ENCODE data around the gene PSMB2.

The PSMB2 gene

DNA sequence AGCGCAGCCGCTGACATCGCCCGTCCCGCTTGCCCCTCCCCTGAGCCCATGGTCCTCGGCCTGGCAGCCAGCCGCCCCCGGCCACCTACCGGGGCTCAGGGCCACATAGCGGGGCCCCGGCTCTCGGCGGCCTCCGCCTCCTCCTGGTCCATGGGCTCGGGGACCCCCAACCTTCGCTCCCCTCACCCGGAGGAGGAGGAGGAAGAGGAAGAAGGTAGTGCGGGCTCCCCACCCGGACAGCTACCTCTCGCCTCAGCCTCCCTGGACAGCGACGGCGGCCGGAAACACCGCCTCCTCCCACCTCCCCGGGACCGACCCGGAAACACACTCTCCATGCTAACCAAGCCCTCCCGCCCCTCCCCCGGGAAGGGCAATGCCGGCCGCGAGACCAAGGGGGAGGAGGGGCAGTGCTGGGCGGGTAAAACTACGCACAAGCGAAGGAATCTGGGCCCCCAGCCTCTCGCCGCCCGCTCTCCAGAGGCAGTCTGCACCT lies 84.2 kb downstream of the PSMB2 start, which contains the start of gene KIAA0319L:
KIAA0319L (minus strand) TSS at position 286 of the 493 bp plus-strand sequence. CDS start 2,912 bp downstream, outside the sequence.
- H3K4me3 ChIP-seq (ENCODE audit: low read length) = peak within 1 kb of the TSS; percentile 97
- peaks cover 16% of the 10 kb centered on the region for H3K4me1 ChIP-seq (ENCODE audit: low read length)
- peaks cover 2% of the 10 kb centered on the region for H3K36me3 ChIP-seq (replicated peaks; ENCODE audit: low read depth, low read length)
- H3K9me3 ChIP-seq (ENCODE audit: insufficient read depth, low read length) = no peaks in the 10 kb centered on the region
- no peak for TF ChIP-seq EZH2phosphoT487 (IDR thresholded peaks at IDR 0.05; ENCODE audit: low read depth)
- TF ChIP-seq, protein P1, sequence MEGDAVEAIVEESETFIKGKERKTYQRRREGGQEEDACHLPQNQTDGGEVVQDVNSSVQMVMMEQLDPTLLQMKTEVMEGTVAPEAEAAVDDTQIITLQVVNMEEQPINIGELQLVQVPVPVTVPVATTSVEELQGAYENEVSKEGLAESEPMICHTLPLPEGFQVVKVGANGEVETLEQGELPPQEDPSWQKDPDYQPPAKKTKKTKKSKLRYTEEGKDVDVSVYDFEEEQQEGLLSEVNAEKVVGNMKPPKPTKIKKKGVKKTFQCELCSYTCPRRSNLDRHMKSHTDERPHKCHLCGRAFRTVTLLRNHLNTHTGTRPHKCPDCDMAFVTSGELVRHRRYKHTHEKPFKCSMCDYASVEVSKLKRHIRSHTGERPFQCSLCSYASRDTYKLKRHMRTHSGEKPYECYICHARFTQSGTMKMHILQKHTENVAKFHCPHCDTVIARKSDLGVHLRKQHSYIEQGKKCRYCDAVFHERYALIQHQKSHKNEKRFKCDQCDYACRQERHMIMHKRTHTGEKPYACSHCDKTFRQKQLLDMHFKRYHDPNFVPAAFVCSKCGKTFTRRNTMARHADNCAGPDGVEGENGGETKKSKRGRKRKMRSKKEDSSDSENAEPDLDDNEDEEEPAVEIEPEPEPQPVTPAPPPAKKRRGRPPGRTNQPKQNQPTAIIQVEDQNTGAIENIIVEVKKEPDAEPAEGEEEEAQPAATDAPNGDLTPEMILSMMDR (IDR thresholded peaks at IDR 0.05; ENCODE audit: low read depth, low read length) = no peak
- H3K27ac ChIP-seq (ENCODE audit: low read length) = peak within 1 kb of the TSS; percentile 66
- H3K79me2 ChIP-seq (ENCODE audit: low read length) = peaks cover 30% of the 10 kb centered on the region
- peak within 1 kb of the TSS; percentile 81 for H3K9ac ChIP-seq (ENCODE audit: low read length)
- H2AFZ ChIP-seq (ENCODE audit: low read depth, low read length) = peak within 1 kb of the TSS; percentile 69; the same call in 1 of the 2 replicates
- H4K20me1 ChIP-seq (ENCODE audit: insufficient read depth, low read length) = no peaks in the 10 kb centered on the region
- H3K4me2 ChIP-seq (ENCODE audit: low read length) = peak within 1 kb of the TSS; percentile 97
- no peaks in the 10 kb centered on the region for H3K27me3 ChIP-seq (ENCODE audit: low read depth, low read length)

DNA sequence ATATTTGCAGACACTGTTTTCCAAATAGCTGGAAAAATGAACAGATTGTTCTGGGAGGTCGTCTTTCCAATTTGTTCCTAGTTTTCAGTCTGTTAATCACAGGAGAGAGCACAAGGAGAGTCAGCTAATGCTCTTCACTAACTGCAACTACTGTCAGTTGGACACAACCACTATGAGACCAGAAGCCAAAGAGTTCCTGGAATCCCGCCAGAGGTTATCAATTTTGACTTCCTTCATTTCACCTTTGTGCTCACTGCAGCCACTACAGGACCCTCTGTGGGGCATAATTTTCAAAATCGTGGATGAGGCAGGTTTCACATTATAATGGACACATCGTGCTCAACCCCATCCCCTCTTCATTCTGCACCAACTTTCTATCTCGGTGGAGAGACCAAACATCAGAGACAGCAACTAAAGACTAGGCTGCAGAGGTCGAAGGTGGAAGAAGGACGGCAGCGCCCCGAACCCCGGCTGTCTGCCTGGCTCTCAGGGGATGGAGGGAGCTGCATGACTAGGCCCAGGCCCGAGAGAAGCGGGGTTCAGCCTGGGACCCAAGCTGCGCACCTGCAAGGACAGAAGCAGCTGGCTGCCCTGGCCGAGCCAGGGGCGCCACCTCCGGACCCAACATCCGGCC lies 84.7 kb downstream of the PSMB2 start:
- peak overlapping the region; percentile 66 for H3K27ac ChIP-seq (ENCODE audit: low read length)
- H3K36me3 ChIP-seq (replicated peaks; ENCODE audit: low read depth, low read length) = peaks cover 2% of the 10 kb centered on the region
- peak overlapping the region; percentile 97 for H3K4me3 ChIP-seq (ENCODE audit: low read length)
- H3K4me2 ChIP-seq (ENCODE audit: low read length) = peak overlapping the region; percentile 97
- H3K79me2 ChIP-seq (ENCODE audit: low read length) = peaks cover 30% of the 10 kb centered on the region
- H3K9me3 ChIP-seq (ENCODE audit: insufficient read depth, low read length) = no peaks in the 10 kb centered on the region
- H2AFZ ChIP-seq (ENCODE audit: low read depth, low read length) = 0 out of 2 replicates have a peak overlapping the region, but pooled peaks have one; percentile 69
- no peak for TF ChIP-seq EZH2phosphoT487 (IDR thresholded peaks at IDR 0.05; ENCODE audit: low read depth)
- TF ChIP-seq, protein P1 (IDR thresholded peaks at IDR 0.05; ENCODE audit: low read depth, low read length) = no peak
- H4K20me1 ChIP-seq (ENCODE audit: insufficient read depth, low read length) = no peaks in the 10 kb centered on the region
- peaks cover 16% of the 10 kb centered on the region for H3K4me1 ChIP-seq (ENCODE audit: low read length)
- no peaks in the 10 kb centered on the region for H3K27me3 ChIP-seq (ENCODE audit: low read depth, low read length)
- H3K9ac ChIP-seq (ENCODE audit: low read length) = peak overlapping the region; percentile 81

DNA sequence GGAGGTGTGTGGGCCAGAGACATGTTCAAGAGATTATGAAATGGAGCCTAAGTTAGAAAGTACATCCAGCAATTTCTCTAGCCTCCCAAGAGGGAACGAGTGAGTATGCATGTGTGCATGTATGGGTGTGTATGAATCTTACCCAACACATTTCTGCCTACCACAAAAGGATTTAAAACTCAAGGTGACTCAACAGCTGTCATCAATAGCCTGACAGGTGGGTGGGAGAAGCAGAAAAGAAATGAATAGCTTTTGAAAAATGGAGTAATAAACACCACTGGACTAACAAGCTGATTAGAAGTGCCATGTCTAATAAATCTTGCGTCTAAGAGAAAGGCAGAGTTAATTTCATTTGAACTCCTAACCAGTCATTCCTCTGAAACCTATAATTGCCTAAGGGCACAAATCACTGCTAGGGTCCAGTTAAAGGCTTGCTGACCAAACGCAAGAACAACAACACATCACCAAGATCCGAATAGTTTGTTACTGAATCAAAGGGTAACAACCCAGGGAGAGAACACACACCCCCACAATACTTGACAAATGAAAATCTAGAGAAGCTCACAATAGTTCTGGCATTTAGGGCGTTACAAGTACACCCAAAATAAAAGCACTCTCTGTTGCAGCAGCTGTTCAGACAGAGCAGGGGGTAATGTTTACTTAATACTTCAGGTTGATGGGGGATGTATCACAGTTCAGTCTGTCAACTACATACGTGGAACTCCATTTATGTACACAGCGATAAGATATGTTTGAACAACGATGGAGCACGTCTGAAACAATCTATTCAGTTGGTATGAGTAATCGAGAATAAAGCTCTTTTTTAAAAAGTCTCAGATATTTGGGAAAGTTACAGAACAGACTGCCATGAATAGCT lies 85.5 kb downstream of the PSMB2 start:
- peak overlapping the region; percentile 81 for H3K9ac ChIP-seq (ENCODE audit: low read length)
- TF ChIP-seq EZH2phosphoT487 (IDR thresholded peaks at IDR 0.05; ENCODE audit: low read depth) = no peak
- TF ChIP-seq, protein P1 (IDR thresholded peaks at IDR 0.05; ENCODE audit: low read depth, low read length) = no peak

DNA sequence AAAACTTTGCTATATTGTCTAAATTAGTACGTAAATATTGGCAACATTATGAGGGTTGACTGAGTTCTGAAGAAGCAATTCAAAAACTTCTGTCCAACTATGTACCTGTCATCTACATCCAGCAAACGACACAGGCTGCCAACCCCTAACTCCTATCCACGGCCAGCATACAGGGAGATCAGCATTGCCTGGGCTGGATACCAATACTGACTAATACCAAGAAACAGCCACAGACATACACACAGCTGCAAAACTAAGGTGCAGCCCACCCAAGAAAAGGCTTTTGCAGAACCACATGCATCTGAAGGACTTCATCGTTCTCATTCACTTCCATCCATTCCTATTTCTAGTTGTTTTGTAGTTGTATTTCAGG lies 86.1 kb downstream of the PSMB2 start:
- Histone ChIP-seq H3K9me3 (ENCODE audit: insufficient read depth, low read length) (no peaks in the 10 kb centered on the region), H3K9ac (ENCODE audit: low read length) (no peak overlapping the region), H3K79me2 (ENCODE audit: low read length) (peaks cover 30% of the 10 kb centered on the region), H3K27me3 (ENCODE audit: low read depth, low read length) (no peaks in the 10 kb centered on the region), H3K27ac (ENCODE audit: low read length) (no peak overlapping the region), H2AFZ (ENCODE audit: low read depth, low read length) (no peak overlapping the region), H3K4me1 (ENCODE audit: low read length) (peaks cover 16% of the 10 kb centered on the region), H3K4me2 (ENCODE audit: low read length) (no peak overlapping the region), H3K36me3 (replicated peaks; ENCODE audit: low read depth, low read length) (peaks cover 2% of the 10 kb centered on the region), H4K20me1 (ENCODE audit: insufficient read depth, low read length) (no peaks in the 10 kb centered on the region), H3K4me3 (ENCODE audit: low read length) (no peak overlapping the region)
- no peak for TF ChIP-seq EZH2phosphoT487 (IDR thresholded peaks at IDR 0.05; ENCODE audit: low read depth)
- TF ChIP-seq, protein P1 (IDR thresholded peaks at IDR 0.05; ENCODE audit: low read depth, low read length) = no peak

More for the DNA sequence above, 85.5 kb downstream of the PSMB2 start:
- no peak overlapping the region for H2AFZ ChIP-seq (ENCODE audit: low read depth, low read length)
- H3K27me3 ChIP-seq (ENCODE audit: low read depth, low read length) = no peaks in the 10 kb centered on the region
- H3K9me3 ChIP-seq (ENCODE audit: insufficient read depth, low read length) = no peaks in the 10 kb centered on the region
- peaks cover 16% of the 10 kb centered on the region for H3K4me1 ChIP-seq (ENCODE audit: low read length)
- peak overlapping the region; percentile 97 for H3K4me3 ChIP-seq (ENCODE audit: low read length)
- peaks cover 30% of the 10 kb centered on the region for H3K79me2 ChIP-seq (ENCODE audit: low read length)
- H3K4me2 ChIP-seq (ENCODE audit: low read length) = peak overlapping the region; percentile 97
- peaks cover 2% of the 10 kb centered on the region for H3K36me3 ChIP-seq (replicated peaks; ENCODE audit: low read depth, low read length)
- H4K20me1 ChIP-seq (ENCODE audit: insufficient read depth, low read length) = no peaks in the 10 kb centered on the region
- H3K27ac ChIP-seq (ENCODE audit: low read length) = no peak overlapping the region
